CD14-positive monocyte (primary cell): Measurements from ENCODE around the gene TJP2. TPM values are rescaled to one million over a fixed set of nuclear protein-coding genes. Genes with fewer than 3 reads are reported as not detected.
A peak's percentile ranks its signal among the peaks of the same experiment; 100 is the strongest.

ENCODE experiments used
- DNase-seq, 3 donors: peaks; one replicate each; pipeline ENCODE4 v3.0.0-alpha.2; 2011 to 2022
- H2AFZ ChIP-seq: 2 replicates; pipeline ENCODE4 v1.6.0; 2012; ENCODE audit warnings: mild to moderate bottlenecking, low read depth, low read length, inconsistent platforms; ENCODE audit not compliant: insufficient read depth, poor library complexity, severe bottlenecking
- H3K27ac ChIP-seq, 2 donors: 1 replicate in 1 of 2; 2 replicates in 1 of 2; pipeline ENCODE4 v1.5.1; 2012 to 2013; ENCODE audit warnings: low read length in 2 of 2, control low read depth in 1 of 2, inconsistent platforms in 1 of 2, low read depth in 1 of 2, mild to moderate bottlenecking in 1 of 2
- H3K27me3 ChIP-seq, 2 donors: one replicate each; pipeline versions ENCODE4 v1.6.0 to v1.6.1; 2011 to 2013; ENCODE audit warnings: low read length in 2 of 2; ENCODE audit not compliant: control insufficient read depth in 2 of 2, insufficient read depth in 2 of 2
- H3K36me3 ChIP-seq, 2 donors: replicated peaks in 1 of 2; 1 replicate in 1 of 2; 2 replicates in 1 of 2; pipeline versions ENCODE4 v1.5.1 to v1.6.1; 2012 to 2013; ENCODE audit warnings: low read length in 2 of 2, control low read depth in 1 of 2, inconsistent platforms in 1 of 2, mild to moderate bottlenecking in 1 of 2; ENCODE audit not compliant: insufficient read depth in 2 of 2, control insufficient read depth in 1 of 2
- H3K4me1 ChIP-seq, 2 donors: 1 replicate in 1 of 2; 2 replicates in 1 of 2; pipeline versions ENCODE4 v1.5.1 to v1.6.1; 2012 to 2013; ENCODE audit warnings: low read length in 2 of 2, control low read depth in 1 of 2, inconsistent platforms in 1 of 2, mild to moderate bottlenecking in 1 of 2, moderate library complexity in 1 of 2; ENCODE audit not compliant: insufficient read depth in 2 of 2, control insufficient read depth in 1 of 2
- H3K4me2 ChIP-seq: replicated peaks from 2 replicates; pipeline ENCODE3; 2012; ENCODE audit warnings: low read length, moderate library complexity, mild to moderate bottlenecking; ENCODE audit not compliant: poor library complexity, severe bottlenecking; ENCODE audit errors: extremely low read depth
- H3K4me3 ChIP-seq, 3 experiments: fragments of 200-600 bp in 1 of 3; sonication (generic) in 1 of 3; replicated peaks in 1 of 3; 1 replicate in 2 of 3; 2 replicates in 1 of 3; pipeline ENCODE4 v1.5.1; 2011 to 2013; ENCODE audit warnings: low read length in 3 of 3, mild to moderate bottlenecking in 3 of 3, control low read depth in 2 of 3, low read depth in 2 of 3, inconsistent platforms in 1 of 3, moderate library complexity in 1 of 3
- H3K79me2 ChIP-seq: 2 replicates; pipeline ENCODE4 v1.6.0; 2012; ENCODE audit warnings: mild to moderate bottlenecking, control low read depth, inconsistent platforms, low read length, moderate library complexity; ENCODE audit not compliant: insufficient read depth
- H3K9ac ChIP-seq: 2 replicates; pipeline ENCODE4 v1.6.0; 2017; ENCODE audit warnings: low read length, mild to moderate bottlenecking; ENCODE audit not compliant: insufficient read depth, poor library complexity, severe bottlenecking
- H3K9me3 ChIP-seq, 2 donors: replicated peaks in 1 of 2; 1 replicate in 1 of 2; 2 replicates in 1 of 2; pipeline versions ENCODE4 v1.5.1 to v1.6.1; 2012 to 2013; ENCODE audit warnings: low read length in 2 of 2, control low read depth in 1 of 2; ENCODE audit not compliant: control insufficient read depth in 1 of 2, insufficient read depth in 1 of 2
- H4K20me1 ChIP-seq: 2 replicates; pipeline ENCODE4 v1.6.0; 2012; ENCODE audit warnings: mild to moderate bottlenecking, low read length, control low read depth, moderate library complexity; ENCODE audit not compliant: insufficient read depth
- H3K27ac Mint-ChIP-seq, 7 donors: one replicate each; pipeline ENCODE4 v1.8.0; 2020; ENCODE audit warnings: mild to moderate bottlenecking in 7 of 7, mixed read lengths in 7 of 7, moderate library complexity in 6 of 7, inconsistent platforms in 2 of 7
- H3K27me3 Mint-ChIP-seq, 3 donors: one replicate each; pipeline ENCODE4 v1.8.0; 2021 to 2022; ENCODE audit warnings: low read depth in 3 of 3, mild to moderate bottlenecking in 3 of 3, mixed read lengths in 3 of 3, moderate library complexity in 3 of 3, inconsistent platforms in 1 of 3
- H3K36me3 Mint-ChIP-seq, 2 donors: one replicate each; pipeline ENCODE4 v1.8.0; 2020; ENCODE audit warnings: mixed read lengths in 2 of 2, inconsistent platforms in 1 of 2, mild to moderate bottlenecking in 1 of 2
- H3K4me1 Mint-ChIP-seq: one replicate; pipeline ENCODE4 v1.8.0; 2020; ENCODE audit warnings: mild to moderate bottlenecking, mixed read lengths
- H3K4me3 Mint-ChIP-seq, 2 donors: one replicate each; pipeline ENCODE4 v1.8.0; 2020; ENCODE audit warnings: mild to moderate bottlenecking in 2 of 2, mixed read lengths in 2 of 2, moderate library complexity in 1 of 2
- H3K9me3 Mint-ChIP-seq, 7 donors: one replicate each; pipeline ENCODE4 v1.8.0; 2020 to 2022; ENCODE audit warnings: mixed read lengths in 7 of 7, mild to moderate bottlenecking in 6 of 7, moderate library complexity in 6 of 7, inconsistent platforms in 2 of 7
- CTCF ChIP-seq: fragments of 200-600 bp; IDR thresholded peaks from one replicate; pipeline ENCODE4 v1.8.0; 2022; ENCODE audit warnings: antibody characterized with exemption, mild to moderate bottlenecking
- WGBS: methylation state at CpG from one replicate; pipeline ENCODE4 v1.1.5; 2013; ENCODE audit warnings: missing lambda C conversion rate; ENCODE audit not compliant: insufficient coverage; 5-methylcytosine and 5-hydroxymethylcytosine counted together
- intact Hi-C, 2 donors: fragments of 100-400 bp; cut with micrococcal nuclease; formaldehyde crosslinking; loops; one replicate each; pipeline versions ENCODE4 v1.15.0 to v1.15.1; 2023
- polyA plus RNA-seq, 3 donors: library from polyadenylated mRNA; depleted of rRNA in 1 of 3; unstranded in 2 of 3; stranded (reverse) in 1 of 3; fragments of 300-500 nt in 2 of 3; fragments of >200 nt in 1 of 3; fragmentation: Illumina TruSeq in 2 of 3; gene quantifications; 1 replicate in 2 of 3; 2 replicates in 1 of 3; pipeline ENCODE4 v1.2.3, GENCODE V29; 2012 to 2021

The TJP2 gene
- polyA plus RNA-seq, 3 donors: 8.0 to 17.8 (median 13.8) TPM

DNA sequence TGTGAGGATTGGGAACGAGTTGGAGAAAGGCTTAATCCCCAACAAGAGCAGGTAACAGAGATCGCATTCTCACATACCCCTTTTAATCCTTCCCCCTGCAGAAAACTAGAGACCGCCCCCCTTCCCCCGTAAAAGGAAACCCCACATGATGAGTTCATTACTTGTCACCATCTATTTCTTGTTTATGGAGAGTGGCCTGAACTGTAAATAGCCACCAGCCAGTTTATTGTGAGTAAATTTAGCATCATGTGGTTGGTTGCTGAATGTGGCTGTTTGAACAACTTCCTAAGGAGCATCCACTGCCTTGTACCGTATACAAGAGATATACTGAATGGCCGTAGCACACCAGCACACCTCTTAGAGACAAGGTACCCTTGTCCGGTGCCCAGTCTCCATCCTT is 62.1 kb downstream of the TJP2 start:
- no CpG with 5 or more reads among the region's 7 CpGs for WGBS
- no peak overlapping the region for H3K4me3 ChIP-seq
- H3K4me3 Mint-ChIP-seq: no peak overlapping the region
- peaks cover 40 to 92% of the 10 kb centered on the region in 2 donors for H3K36me3 ChIP-seq
- no peak for TF ChIP-seq CTCF
- H4K20me1 ChIP-seq: no peaks in the 10 kb centered on the region
- no peaks in the 10 kb centered on the region for H3K27me3 Mint-ChIP-seq
- no peak overlapping the region for H2AFZ ChIP-seq
- H3K9ac ChIP-seq: no peak overlapping the region
- H3K4me2 ChIP-seq: no peak overlapping the region
- H3K36me3 Mint-ChIP-seq: peaks cover 56 to 76% of the 10 kb centered on the region in 2 donors
- no peaks in the 10 kb centered on the region for H3K9me3 Mint-ChIP-seq
- peak overlapping the region in 1 of 7 donors; percentile 46 for H3K27ac Mint-ChIP-seq
- intact Hi-C loops: no loop called here
- no peaks in the 10 kb centered on the region for H3K4me1 ChIP-seq
- no peaks in the 10 kb centered on the region for H3K27me3 ChIP-seq
- H3K27ac ChIP-seq: no peak overlapping the region
- H3K9me3 ChIP-seq: no peaks in the 10 kb centered on the region
- H3K4me1 Mint-ChIP-seq: no peaks in the 10 kb centered on the region
- no peaks in the 10 kb centered on the region for H3K79me2 ChIP-seq
- DNase-seq: no peak

DNA sequence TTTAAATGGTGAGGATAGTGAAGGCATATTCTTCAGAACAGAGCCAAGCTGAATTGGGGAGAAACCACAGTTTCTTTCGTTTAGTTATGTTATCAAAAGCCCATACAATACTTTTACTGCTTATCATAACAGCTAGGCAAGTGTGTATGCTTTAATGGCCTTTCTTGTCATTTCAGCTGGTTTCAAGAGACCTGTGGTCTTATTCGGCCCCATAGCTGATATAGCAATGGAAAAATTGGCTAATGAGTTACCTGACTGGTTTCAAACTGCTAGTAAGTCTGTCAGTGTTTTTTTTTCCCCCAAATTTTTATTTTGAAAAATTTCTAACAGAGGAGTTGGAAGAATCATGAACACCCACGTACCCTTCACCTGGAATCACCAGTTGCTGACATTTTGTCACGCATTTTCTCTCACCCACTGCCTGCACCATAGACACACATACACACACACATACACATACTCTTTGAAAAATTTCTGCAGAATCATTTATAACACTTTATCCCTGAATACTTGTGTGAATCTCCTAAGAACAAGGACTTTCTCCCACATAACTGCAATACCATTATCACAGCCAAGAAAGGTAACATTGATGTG is 63.7 kb downstream of the TJP2 start:
- Mint-ChIP-seq H3K9me3 (no peaks in the 10 kb centered on the region), H3K4me3 (no peak overlapping the region), H3K27me3 (no peaks in the 10 kb centered on the region), H3K36me3 (peaks cover 62 to 78% of the 10 kb centered on the region in 2 donors), H3K4me1 (no peaks in the 10 kb centered on the region), H3K27ac (peak overlapping the region in 1 of 7 donors; percentile 10)
- WGBS: 100% methylated on average over 2 of the region's 4 CpGs
- H3K4me2 ChIP-seq: no peak overlapping the region
- H3K27ac ChIP-seq: no peak overlapping the region
- H2AFZ ChIP-seq: no peak overlapping the region
- intact Hi-C loops: no loop called here
- H3K27me3 ChIP-seq: no peaks in the 10 kb centered on the region
- H3K36me3 ChIP-seq: peaks cover 40 to 90% of the 10 kb centered on the region in 2 donors
- no peaks in the 10 kb centered on the region for H4K20me1 ChIP-seq
- H3K4me1 ChIP-seq: no peaks in the 10 kb centered on the region
- no peak overlapping the region for H3K9ac ChIP-seq
- no peak for DNase-seq
- H3K4me3 ChIP-seq: no peak overlapping the region
- no peaks in the 10 kb centered on the region for H3K9me3 ChIP-seq
- H3K79me2 ChIP-seq: no peaks in the 10 kb centered on the region
- no peak for TF ChIP-seq CTCF
